H1 (cell line): ENCODE measurements around the gene CAPN8. TPM values are rescaled to one million over a fixed set of nuclear protein-coding genes. Genes with fewer than 3 reads are reported as not detected.

Experiments used
- FOSL1 ChIP-seq: IDR thresholded peaks from 2 replicates; pipeline ENCODE4 v1.6.1; 2011; ENCODE audit warnings: mild to moderate bottlenecking, low read depth, low read length, moderate library complexity; ENCODE audit not compliant: insufficient read depth
- HDAC6 ChIP-seq: IDR thresholded peaks from one replicate; pipeline ENCODE4 v1.7.1; 2012; ENCODE audit warnings: low read depth, mild to moderate bottlenecking, inconsistent platforms, low read length, moderate library complexity
- PHF8 ChIP-seq: fragments of 200-600 bp; sonication (generic); conservative IDR thresholded peaks from 2 replicates; pipeline ENCODE4 v1.7.1; 2012; ENCODE audit warnings: low read depth, mild to moderate bottlenecking, inconsistent platforms, low read length, moderate library complexity
- RNF2 ChIP-seq: fragments of 200-900, 300-1000 bp; sonication (generic); IDR thresholded peaks from 2 replicates; pipeline ENCODE4 v1.7.1; 2016; ENCODE audit warnings: borderline replicate concordance, low read depth, mild to moderate bottlenecking, antibody characterized with exemption, low read length; ENCODE audit not compliant: poor library complexity, severe bottlenecking; ENCODE audit errors: missing control alignments
- RXRA ChIP-seq: IDR thresholded peaks from 2 replicates; pipeline ENCODE4 v1.6.1; 2011; ENCODE audit warnings: low read depth, mild to moderate bottlenecking, low read length, moderate library complexity; ENCODE audit not compliant: insufficient read depth
- SP2 ChIP-seq: IDR thresholded peaks from 2 replicates; pipeline ENCODE4 v1.6.1; 2012; ENCODE audit warnings: mild to moderate bottlenecking, low read length, inconsistent platforms
- TEAD4 ChIP-seq: IDR thresholded peaks from 2 replicates; pipeline ENCODE4 v1.6.1; 2012; ENCODE audit warnings: low read depth, low read length, inconsistent platforms, mixed read lengths
- polyA plus RNA-seq, 7 experiments: library from polyadenylated mRNA; depleted of rRNA in 3 of 7; stranded (reverse) in 5 of 7; unstranded in 2 of 7; fragments of >200 nt in 5 of 7; fragments of 200-250 nt in 2 of 7; gene quantifications; 1 replicate in 5 of 7; 2 replicates in 1 of 7; 4 replicates in 1 of 7; pipeline versions ENCODE4 v1.2.1 to v1.2.3, GENCODE V29; 2011 to 2013; ENCODE audit warnings: missing spikeins in 2 of 7, mixed read lengths in 2 of 7
- total RNA-seq: library from RNA; stranded (reverse); fragmentation: NEBNext Ultra II Directional; extraction: Animal tissue kit (Norgen Biotek cat#: 25700); gene quantifications from 2 replicates; pipeline ENCODE4 v1.2.1, GENCODE V29; 2021
- TF ChIP-seq, protein P1 (sequence below): fragments of 300-600 bp; sonication (generic); IDR thresholded peaks from 2 replicates; pipeline ENCODE4 v1.7.1; 2012; ENCODE audit warnings: low read length, moderate library complexity, mild to moderate bottlenecking, inconsistent platforms; ENCODE audit not compliant: insufficient replicate concordance

The CAPN8 gene
- total and polyA plus RNA-seq, 2 of the 8 experiments (the other 6 are each of a cell fraction or from before 2014, with no cell fraction given), result 0.20 to 0.26 TPM

DNA sequence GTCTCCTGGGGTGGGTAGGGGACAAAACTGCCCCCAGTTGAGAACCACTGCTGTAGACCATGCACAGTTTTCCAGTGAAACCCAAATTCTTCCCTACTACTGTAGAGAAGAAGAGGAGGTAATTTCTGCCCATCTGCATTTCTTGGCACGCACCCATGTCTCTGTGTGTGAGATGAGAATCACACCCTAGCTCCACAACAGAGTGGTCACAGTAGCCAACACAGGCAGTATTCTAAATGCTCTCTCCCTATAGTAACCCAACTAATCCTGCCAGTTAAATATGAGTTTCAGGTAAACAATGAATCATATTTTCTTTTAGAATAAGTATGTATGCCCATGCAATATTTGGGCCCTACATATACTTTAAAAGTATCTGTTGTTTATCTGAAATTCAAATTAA, 45.7 kb upstream of the CAPN8 start (continued):
- TF ChIP-seq, protein P1, sequence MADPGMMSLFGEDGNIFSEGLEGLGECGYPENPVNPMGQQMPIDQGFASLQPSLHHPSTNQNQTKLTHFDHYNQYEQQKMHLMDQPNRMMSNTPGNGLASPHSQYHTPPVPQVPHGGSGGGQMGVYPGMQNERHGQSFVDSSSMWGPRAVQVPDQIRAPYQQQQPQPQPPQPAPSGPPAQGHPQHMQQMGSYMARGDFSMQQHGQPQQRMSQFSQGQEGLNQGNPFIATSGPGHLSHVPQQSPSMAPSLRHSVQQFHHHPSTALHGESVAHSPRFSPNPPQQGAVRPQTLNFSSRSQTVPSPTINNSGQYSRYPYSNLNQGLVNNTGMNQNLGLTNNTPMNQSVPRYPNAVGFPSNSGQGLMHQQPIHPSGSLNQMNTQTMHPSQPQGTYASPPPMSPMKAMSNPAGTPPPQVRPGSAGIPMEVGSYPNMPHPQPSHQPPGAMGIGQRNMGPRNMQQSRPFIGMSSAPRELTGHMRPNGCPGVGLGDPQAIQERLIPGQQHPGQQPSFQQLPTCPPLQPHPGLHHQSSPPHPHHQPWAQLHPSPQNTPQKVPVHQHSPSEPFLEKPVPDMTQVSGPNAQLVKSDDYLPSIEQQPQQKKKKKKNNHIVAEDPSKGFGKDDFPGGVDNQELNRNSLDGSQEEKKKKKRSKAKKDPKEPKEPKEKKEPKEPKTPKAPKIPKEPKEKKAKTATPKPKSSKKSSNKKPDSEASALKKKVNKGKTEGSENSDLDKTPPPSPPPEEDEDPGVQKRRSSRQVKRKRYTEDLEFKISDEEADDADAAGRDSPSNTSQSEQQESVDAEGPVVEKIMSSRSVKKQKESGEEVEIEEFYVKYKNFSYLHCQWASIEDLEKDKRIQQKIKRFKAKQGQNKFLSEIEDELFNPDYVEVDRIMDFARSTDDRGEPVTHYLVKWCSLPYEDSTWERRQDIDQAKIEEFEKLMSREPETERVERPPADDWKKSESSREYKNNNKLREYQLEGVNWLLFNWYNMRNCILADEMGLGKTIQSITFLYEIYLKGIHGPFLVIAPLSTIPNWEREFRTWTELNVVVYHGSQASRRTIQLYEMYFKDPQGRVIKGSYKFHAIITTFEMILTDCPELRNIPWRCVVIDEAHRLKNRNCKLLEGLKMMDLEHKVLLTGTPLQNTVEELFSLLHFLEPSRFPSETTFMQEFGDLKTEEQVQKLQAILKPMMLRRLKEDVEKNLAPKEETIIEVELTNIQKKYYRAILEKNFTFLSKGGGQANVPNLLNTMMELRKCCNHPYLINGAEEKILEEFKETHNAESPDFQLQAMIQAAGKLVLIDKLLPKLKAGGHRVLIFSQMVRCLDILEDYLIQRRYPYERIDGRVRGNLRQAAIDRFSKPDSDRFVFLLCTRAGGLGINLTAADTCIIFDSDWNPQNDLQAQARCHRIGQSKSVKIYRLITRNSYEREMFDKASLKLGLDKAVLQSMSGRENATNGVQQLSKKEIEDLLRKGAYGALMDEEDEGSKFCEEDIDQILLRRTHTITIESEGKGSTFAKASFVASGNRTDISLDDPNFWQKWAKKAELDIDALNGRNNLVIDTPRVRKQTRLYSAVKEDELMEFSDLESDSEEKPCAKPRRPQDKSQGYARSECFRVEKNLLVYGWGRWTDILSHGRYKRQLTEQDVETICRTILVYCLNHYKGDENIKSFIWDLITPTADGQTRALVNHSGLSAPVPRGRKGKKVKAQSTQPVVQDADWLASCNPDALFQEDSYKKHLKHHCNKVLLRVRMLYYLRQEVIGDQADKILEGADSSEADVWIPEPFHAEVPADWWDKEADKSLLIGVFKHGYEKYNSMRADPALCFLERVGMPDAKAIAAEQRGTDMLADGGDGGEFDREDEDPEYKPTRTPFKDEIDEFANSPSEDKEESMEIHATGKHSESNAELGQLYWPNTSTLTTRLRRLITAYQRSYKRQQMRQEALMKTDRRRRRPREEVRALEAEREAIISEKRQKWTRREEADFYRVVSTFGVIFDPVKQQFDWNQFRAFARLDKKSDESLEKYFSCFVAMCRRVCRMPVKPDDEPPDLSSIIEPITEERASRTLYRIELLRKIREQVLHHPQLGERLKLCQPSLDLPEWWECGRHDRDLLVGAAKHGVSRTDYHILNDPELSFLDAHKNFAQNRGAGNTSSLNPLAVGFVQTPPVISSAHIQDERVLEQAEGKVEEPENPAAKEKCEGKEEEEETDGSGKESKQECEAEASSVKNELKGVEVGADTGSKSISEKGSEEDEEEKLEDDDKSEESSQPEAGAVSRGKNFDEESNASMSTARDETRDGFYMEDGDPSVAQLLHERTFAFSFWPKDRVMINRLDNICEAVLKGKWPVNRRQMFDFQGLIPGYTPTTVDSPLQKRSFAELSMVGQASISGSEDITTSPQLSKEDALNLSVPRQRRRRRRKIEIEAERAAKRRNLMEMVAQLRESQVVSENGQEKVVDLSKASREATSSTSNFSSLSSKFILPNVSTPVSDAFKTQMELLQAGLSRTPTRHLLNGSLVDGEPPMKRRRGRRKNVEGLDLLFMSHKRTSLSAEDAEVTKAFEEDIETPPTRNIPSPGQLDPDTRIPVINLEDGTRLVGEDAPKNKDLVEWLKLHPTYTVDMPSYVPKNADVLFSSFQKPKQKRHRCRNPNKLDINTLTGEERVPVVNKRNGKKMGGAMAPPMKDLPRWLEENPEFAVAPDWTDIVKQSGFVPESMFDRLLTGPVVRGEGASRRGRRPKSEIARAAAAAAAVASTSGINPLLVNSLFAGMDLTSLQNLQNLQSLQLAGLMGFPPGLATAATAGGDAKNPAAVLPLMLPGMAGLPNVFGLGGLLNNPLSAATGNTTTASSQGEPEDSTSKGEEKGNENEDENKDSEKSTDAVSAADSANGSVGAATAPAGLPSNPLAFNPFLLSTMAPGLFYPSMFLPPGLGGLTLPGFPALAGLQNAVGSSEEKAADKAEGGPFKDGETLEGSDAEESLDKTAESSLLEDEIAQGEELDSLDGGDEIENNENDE, result no peak
- no peak for TF ChIP-seq SP2
- TF ChIP-seq PHF8, result no peak
- TF ChIP-seq FOSL1, result no peak
- TF ChIP-seq TEAD4, result no peak
- TF ChIP-seq HDAC6, result no peak
- no peak for TF ChIP-seq RNF2
- no peak for TF ChIP-seq RXRA
- TF ChIP-seq, all 59 proteins: peak for 0
